GM23338 (cell line): ENCODE data around the gene GALNT4. TPM values are rescaled to one million over a fixed set of nuclear protein-coding genes. Genes with fewer than 3 reads are reported as not detected.

Source experiments
- ATAC-seq: fragments of 200-7000 bp; cut with Tn5 transposase; 3 replicates; pipeline ENCODE4 v1.9.1; 2020
- DNase-seq: peaks from one replicate; pipeline ENCODE4 v3.0.0-alpha.2; 2015; ENCODE audit warnings: low spot score
- H2AFZ ChIP-seq: fragments of 200-600 bp; sonication (generic); 2 replicates; pipeline ENCODE4 v1.8.0; 2016; ENCODE audit warnings: antibody characterized with exemption, mild to moderate bottlenecking, moderate library complexity
- H3F3A ChIP-seq: fragments of 200-600 bp; sonication (generic); replicated peaks from 2 replicates; pipeline ENCODE4 v1.8.0; 2017; ENCODE audit warnings: antibody characterized with exemption, mixed run types, low read depth
- H3K27ac ChIP-seq: fragments of 200-600 bp; sonication (generic); 2 replicates; pipeline ENCODE4 v1.6.1; 2016; ENCODE audit warnings: low read depth
- H3K27me3 ChIP-seq: fragments of 200-600 bp; sonication (generic); 2 replicates; pipeline ENCODE4 v1.8.0; 2016; ENCODE audit warnings: mild to moderate bottlenecking, mixed run types, moderate library complexity; ENCODE audit not compliant: insufficient read depth
- H3K36me3 ChIP-seq: fragments of 200-600 bp; sonication (generic); 2 replicates; pipeline ENCODE4 v1.8.0; 2016; ENCODE audit warnings: mild to moderate bottlenecking; ENCODE audit not compliant: insufficient read depth
- H3K4me1 ChIP-seq: fragments of 200-600 bp; sonication (generic); 2 replicates; pipeline ENCODE4 v1.8.0; 2016; ENCODE audit warnings: mild to moderate bottlenecking, moderate library complexity; ENCODE audit not compliant: insufficient read depth
- H3K4me2 ChIP-seq: fragments of 200-600 bp; sonication (generic); 2 replicates; pipeline ENCODE4 v1.7.1; 2017; ENCODE audit warnings: mixed run types
- H3K4me3 ChIP-seq: fragments of 200-600 bp; sonication (generic); 2 replicates; pipeline ENCODE4 v1.6.1; 2016; ENCODE audit warnings: mixed run types
- H3K79me2 ChIP-seq: fragments of 200-600 bp; sonication (generic); replicated peaks from 2 replicates; pipeline ENCODE4 v1.8.0; 2017; ENCODE audit warnings: mild to moderate bottlenecking; ENCODE audit not compliant: insufficient read depth
- H3K9me2 ChIP-seq: fragments of 200-600 bp; sonication (generic); 2 replicates; pipeline ENCODE4 v1.8.0; 2017; ENCODE audit not compliant: insufficient read depth
- H4K20me1 ChIP-seq: fragments of 200-600 bp; sonication (generic); replicated peaks from 2 replicates; pipeline ENCODE4 v1.8.0; 2017; ENCODE audit warnings: mild to moderate bottlenecking; ENCODE audit not compliant: insufficient read depth
- H3K27ac Mint-ChIP-seq: 2 replicates; pipeline ENCODE4 v1.8.0; 2020; ENCODE audit warnings: inconsistent platforms, mild to moderate bottlenecking, moderate library complexity, mixed read lengths
- H3K27me3 Mint-ChIP-seq: 3 replicates; pipeline ENCODE4 v1.8.0; 2022; ENCODE audit warnings: low read depth, mild to moderate bottlenecking, moderate library complexity, mixed read lengths, inconsistent platforms; ENCODE audit not compliant: insufficient read depth, poor library complexity
- H3K36me3 Mint-ChIP-seq: 3 replicates; pipeline ENCODE4 v1.8.0; 2021; ENCODE audit warnings: low read depth, mild to moderate bottlenecking, inconsistent platforms, moderate library complexity, mixed read lengths
- H3K4me1 Mint-ChIP-seq: 3 replicates; pipeline ENCODE4 v1.8.0; 2020; ENCODE audit warnings: mild to moderate bottlenecking, inconsistent platforms, mixed read lengths
- H3K4me3 Mint-ChIP-seq: 3 replicates; pipeline ENCODE4 v1.8.0; 2021; ENCODE audit warnings: moderate library complexity, mild to moderate bottlenecking, inconsistent platforms, mixed read lengths
- H3K9me3 Mint-ChIP-seq: 3 replicates; pipeline ENCODE4 v1.8.0; 2020; ENCODE audit warnings: moderate library complexity, mild to moderate bottlenecking, inconsistent platforms, mixed read lengths
- CREB1 ChIP-seq: fragments of 250-450 bp; sonication (Bioruptor Pico); IDR thresholded peaks from 2 replicates; pipeline ENCODE4 v1.5.0; 2020; ENCODE audit warnings: low read depth, mild to moderate bottlenecking, moderate library complexity
- CTCF ChIP-seq, 2 experiments: fragments of 200-600 bp in 1 of 2; sonication (generic) in 1 of 2; conservative IDR thresholded peaks; 2 replicates each; pipeline versions ENCODE4 v1.5.1 to v1.6.1; 2016 to 2017; ENCODE audit warnings: antibody characterized with exemption in 2 of 2, low read depth in 2 of 2, mild to moderate bottlenecking in 2 of 2, moderate library complexity in 1 of 2
- ETS1 ChIP-seq: IDR thresholded peaks from 2 replicates; pipeline ENCODE4 v1.6.1; 2016; ENCODE audit warnings: antibody characterized with exemption
- EZH2 ChIP-seq: fragments of 200-600 bp; sonication (generic); IDR thresholded peaks from one replicate; pipeline ENCODE4 v1.8.0; 2017; ENCODE audit warnings: antibody characterized with exemption, mild to moderate bottlenecking, low read depth; ENCODE audit not compliant: unreplicated experiment
- EZH2phosphoT487 ChIP-seq: fragments of 200-600 bp; sonication (generic); IDR thresholded peaks from one replicate; pipeline ENCODE4 v1.8.1; 2018; ENCODE audit warnings: antibody characterized with exemption; ENCODE audit not compliant: unreplicated experiment
- JUNB ChIP-seq: IDR thresholded peaks from one replicate; pipeline ENCODE4 v1.6.1; 2016; ENCODE audit warnings: antibody characterized with exemption; ENCODE audit not compliant: unreplicated experiment
- POLR2AphosphoS5 ChIP-seq: IDR thresholded peaks from 2 replicates; pipeline ENCODE4 v1.6.1; 2016; ENCODE audit warnings: antibody characterized with exemption, low read depth
- REST ChIP-seq: IDR thresholded peaks from one replicate; pipeline ENCODE4 v1.6.1; 2018; ENCODE audit warnings: antibody characterized with exemption; ENCODE audit not compliant: unreplicated experiment
- STAT1 ChIP-seq: IDR thresholded peaks from one replicate; pipeline ENCODE4 v1.6.1; 2016; ENCODE audit warnings: antibody characterized with exemption; ENCODE audit not compliant: unreplicated experiment
- ZNF114 ChIP-seq: fragments of 250-450 bp; sonication (Bioruptor Pico); IDR thresholded peaks from 2 replicates; pipeline ENCODE4 v1.5.0; 2020; ENCODE audit warnings: mild to moderate bottlenecking, moderate library complexity
- ZNF331 ChIP-seq: fragments of 250-450 bp; sonication (Bioruptor Pico); IDR thresholded peaks from 2 replicates; pipeline ENCODE4 v1.5.0; 2020; ENCODE audit warnings: low read depth, mild to moderate bottlenecking, moderate library complexity
- polyA plus RNA-seq: library from polyadenylated mRNA; unstranded; fragments of >200 nt; fragmentation: Nextera tagmentation; extraction: Ambion mirVana; gene quantifications from 2 replicates; pipeline ENCODE4 v1.2.1, GENCODE V29; 2016
- total RNA-seq: library from RNA; depleted of rRNA; stranded (reverse); fragments of >200 nt; shearing (Covaris generic); gene quantifications from 2 replicates; pipeline ENCODE4 v1.2.3, GENCODE V29; 2014

GALNT4 gene
- total and polyA plus RNA-seq, 2 experiments from 2014 or later, result 1.1 to 2.4 TPM

GRCh38 chr12:89492883-89493282 is 31.7 kb downstream of the GALNT4 start (continued):
- no peak for TF ChIP-seq REST
- no peak for TF ChIP-seq ZNF331 (CRISPR knock-in tag)
- TF ChIP-seq CREB1, result no peak
- TF ChIP-seq ETS1, result no peak
- TF ChIP-seq EZH2, result no peak
- no peak for TF ChIP-seq EZH2phosphoT487
- no peak for TF ChIP-seq JUNB
- TF ChIP-seq CTCF (conservative IDR thresholded peaks at IDR 0.05; ENCODE audit: low read depth in 2 of 2), result no peak
- TF ChIP-seq ZNF114 (CRISPR knock-in tag), result no peak

GRCh38 chr12:89490922-89491321 is 33.7 kb downstream of the GALNT4 start:
- H3K4me3 ChIP-seq, result no peak overlapping the region
- no peak overlapping the region for H3K4me2 ChIP-seq
- peaks cover 5% of the 10 kb centered on the region for H3K4me1 Mint-ChIP-seq
- no peaks in the 10 kb centered on the region for H3K9me2 ChIP-seq
- peaks cover under 1% of the 10 kb centered on the region; the same call in 2 of the 3 replicates for H3K36me3 Mint-ChIP-seq
- no peaks in the 10 kb centered on the region for H3F3A ChIP-seq
- no peaks in the 10 kb centered on the region for H3K79me2 ChIP-seq
- DNase-seq, result no peak
- no peak overlapping the region for H3K4me3 Mint-ChIP-seq
- no peak overlapping the region for H2AFZ ChIP-seq
- H4K20me1 ChIP-seq, result no peaks in the 10 kb centered on the region
- no peaks in the 10 kb centered on the region for H3K27me3 ChIP-seq
- ATAC-seq, result peak; percentile 71
- no peaks in the 10 kb centered on the region; the same call in 2 of the 3 replicates for H3K9me3 Mint-ChIP-seq
- no peak for TF ChIP-seq JUNB
- TF ChIP-seq POLR2AphosphoS5, result no peak
- no peak for TF ChIP-seq REST
- TF ChIP-seq CTCF (conservative IDR thresholded peaks at IDR 0.05; ENCODE audit: low read depth in 2 of 2), result no peak
- no peak for TF ChIP-seq STAT1
- TF ChIP-seq EZH2phosphoT487, result no peak
- TF ChIP-seq ETS1, result no peak
- no peak overlapping the region for H3K27ac ChIP-seq
- no peaks in the 10 kb centered on the region; the same call in 1 of the 2 replicates for H3K4me1 ChIP-seq
- no peak overlapping the region for H3K27ac Mint-ChIP-seq
- no peaks in the 10 kb centered on the region for H3K27me3 Mint-ChIP-seq
- no peaks in the 10 kb centered on the region for H3K36me3 ChIP-seq
